SK-N-MC (cell line): ENCODE data around the gene KLHL35.

Experiments used
- EZH2 ChIP-seq: fragments of 200-600 bp; sonication (generic); IDR thresholded peaks from one replicate; pipeline ENCODE4 v1.6.1; 2017; ENCODE audit warnings: antibody characterized with exemption
- POLR2AphosphoS5 ChIP-seq: IDR thresholded peaks from 2 replicates; pipeline ENCODE4 v1.6.1; 2012; ENCODE audit warnings: mild to moderate bottlenecking, low read depth, low read length, borderline replicate concordance

GRCh38 chr11:75432911-75433321, at the start of gene KLHL35:
- TF ChIP-seq POLR2AphosphoS5 (no peak), EZH2 (no peak)
